Spleen (tissue), 11 donors: Measurements from ENCODE around the gene KCTD21. TPM values are rescaled to one million over a fixed set of nuclear protein-coding genes. Genes with fewer than 3 reads are reported as not detected.

Experiments used
- DNase-seq: peaks from one replicate; pipeline ENCODE4 v3.0.0-alpha.2; 2020
- H3K27ac ChIP-seq, 8 donors: fragments of 200-600 bp; sonication (generic) in 7 of 8; 1 replicate in 4 of 8; 2 replicates in 4 of 8; pipeline versions ENCODE4 v1.5.0 to v1.8.0; 2016 to 2021; ENCODE audit warnings: inconsistent platforms in 4 of 8, mild to moderate bottlenecking in 4 of 8, moderate library complexity in 1 of 8
- H3K27me3 ChIP-seq, 7 donors: fragments of 200-600 bp; sonication (generic) in 6 of 7; replicated peaks in 1 of 7; 1 replicate in 4 of 7; 2 replicates in 3 of 7; pipeline versions ENCODE4 v1.5.0 to v1.8.0; 2016 to 2021; ENCODE audit warnings: inconsistent platforms in 3 of 7, mild to moderate bottlenecking in 1 of 7
- H3K36me3 ChIP-seq, 6 donors: fragments of 200-600 bp; sonication (generic) in 5 of 6; 1 replicate in 4 of 6; 2 replicates in 2 of 6; pipeline versions ENCODE4 v1.5.0 to v1.8.0; 2016 to 2021; ENCODE audit warnings: inconsistent platforms in 2 of 6
- H3K4me1 ChIP-seq, 6 donors: fragments of 200-600 bp; sonication (generic) in 5 of 6; 1 replicate in 3 of 6; 2 replicates in 3 of 6; pipeline versions ENCODE4 v1.5.0 to v1.8.0; 2016 to 2021; ENCODE audit warnings: inconsistent platforms in 3 of 6
- H3K4me3 ChIP-seq, 8 donors: fragments of 200-600 bp; sonication (generic) in 7 of 8; 1 replicate in 4 of 8; 2 replicates in 4 of 8; pipeline versions ENCODE4 v1.5.0 to v1.8.0; 2016 to 2021; ENCODE audit warnings: inconsistent platforms in 4 of 8, mild to moderate bottlenecking in 4 of 8, moderate library complexity in 2 of 8
- H3K9me3 ChIP-seq, 8 donors: fragments of 200-600 bp; sonication (generic) in 7 of 8; 1 replicate in 4 of 8; 2 replicates in 4 of 8; pipeline versions ENCODE4 v1.5.0 to v1.8.0; 2016 to 2021; ENCODE audit warnings: inconsistent platforms in 4 of 8
- POLR2A ChIP-seq, 3 donors: fragments of 450-650 bp; IDR thresholded peaks; one replicate each; pipeline ENCODE4 v1.5.1; 2017; ENCODE audit warnings: antibody characterized with exemption in 3 of 3, mild to moderate bottlenecking in 1 of 3
- POLR2AphosphoS5 ChIP-seq, 3 donors: sonication (generic); formaldehyde crosslinking; IDR thresholded peaks; one replicate each; pipeline ENCODE4 v1.5.1; 2017; ENCODE audit warnings: antibody characterized with exemption in 3 of 3
- WGBS, 5 donors: extraction: QIAGEN DNeasy Blood & Tissue Kit in 3 of 5; methylation state at CpG; one replicate each; pipeline versions ENCODE4 v1.1.5 to v1.1.7; 2013 to 2018; 5-methylcytosine and 5-hydroxymethylcytosine counted together
- intact Hi-C: fragments of 100-400 bp; cut with DNase I; formaldehyde crosslinking; loops from one replicate; pipeline ENCODE4 v1.15.0; 2023; ENCODE audit warnings: low total_unique reads
- polyA plus RNA-seq, 3 donors: library from polyadenylated mRNA; stranded (reverse); fragments of 200-250 nt; gene quantifications; one replicate each; pipeline ENCODE4 v1.2.1, GENCODE V29; 2013
- total RNA-seq, 7 donors: library from RNA; depleted of rRNA in 3 of 7; stranded (reverse); fragments of >200 nt in 3 of 7; fragmentation: NEBNext Ultra II Directional in 4 of 7; extraction: Animal tissue kit (Norgen Biotek cat#: 25700) in 4 of 7; gene quantifications; one replicate each; pipeline versions ENCODE4 v1.1.0 to v1.2.1, GENCODE V29; 2016 to 2021
- TF ChIP-seq, protein P1 (sequence below), 11 experiments: fragments of 200-600 bp in 7 of 11; fragments of 450-650 bp in 4 of 11; sonication (generic) in 4 of 11; IDR thresholded peaks in 8 of 11; conservative IDR thresholded peaks in 3 of 11; 1 replicate in 7 of 11; 2 replicates in 4 of 11; pipeline versions ENCODE4 v1.4.0 to v1.8.0; 2016 to 2021; ENCODE audit warnings: antibody characterized with exemption in 11 of 11, inconsistent platforms in 4 of 11, mild to moderate bottlenecking in 1 of 11
- donor health status: healthy with polysubstance abuse.
- donor health status: DM: no; HTN: no; CAD: no; lungs with moderate emphysema.
- donor health status: DM: no; HTN: no; CAD: no.
- donor health status: Bipolar disorder and iron deficiency.
- donor health status: healthy.
- donor health status: DM: no; HTN: no; CAD: no.
- donor health status: DM: yes; HTN: yes; CAD: no.

Gene KCTD21
- total and polyA plus RNA-seq, 10 donors: 1.2 to 13.6 (median 6.4) TPM

DNA sequence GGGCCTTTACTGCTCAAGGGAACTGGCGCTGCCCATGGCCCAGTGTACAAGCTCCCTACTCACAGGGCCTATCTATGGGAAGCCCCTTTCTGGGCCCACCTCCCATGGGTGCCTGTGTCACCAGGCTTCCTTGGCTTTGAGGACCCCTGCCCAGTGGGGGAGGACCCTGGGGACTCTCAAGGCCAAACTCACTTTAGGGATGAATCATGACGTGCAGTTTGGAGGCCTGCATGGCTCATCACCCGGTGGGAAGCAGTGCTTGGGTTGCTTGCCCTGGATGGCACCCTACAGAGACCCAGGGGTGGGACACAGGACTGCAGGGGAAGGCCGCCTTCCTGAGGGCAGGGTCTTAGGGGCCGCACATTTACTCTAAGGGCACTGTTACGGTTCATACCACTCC, 16.5 kb downstream of the KCTD21 start:
- intact Hi-C loops: no loop called here
- no peak overlapping the region for H3K4me3 ChIP-seq
- no peak for DNase-seq
- H3K4me1 ChIP-seq: peaks cover 0 to 5% (median 0%) of the 10 kb centered on the region in 6 donors
- H3K27me3 ChIP-seq: no peaks in the 10 kb centered on the region
- H3K9me3 ChIP-seq: peaks cover 0 to 4% (median 0%) of the 10 kb centered on the region in 8 donors
- H3K36me3 ChIP-seq: peaks cover 0 to 50% (median 18%) of the 10 kb centered on the region in 6 donors
- 83 to 96% (median 94%) methylated on average over 4 to 6 of the region's 6 CpGs for WGBS, 5 donors
- H3K27ac ChIP-seq: no peak overlapping the region
- no peak for TF ChIP-seq POLR2A (IDR thresholded peaks at IDR 0.05)
- TF ChIP-seq POLR2AphosphoS5 (IDR thresholded peaks at IDR 0.05): no peak
- TF ChIP-seq, protein P1, sequence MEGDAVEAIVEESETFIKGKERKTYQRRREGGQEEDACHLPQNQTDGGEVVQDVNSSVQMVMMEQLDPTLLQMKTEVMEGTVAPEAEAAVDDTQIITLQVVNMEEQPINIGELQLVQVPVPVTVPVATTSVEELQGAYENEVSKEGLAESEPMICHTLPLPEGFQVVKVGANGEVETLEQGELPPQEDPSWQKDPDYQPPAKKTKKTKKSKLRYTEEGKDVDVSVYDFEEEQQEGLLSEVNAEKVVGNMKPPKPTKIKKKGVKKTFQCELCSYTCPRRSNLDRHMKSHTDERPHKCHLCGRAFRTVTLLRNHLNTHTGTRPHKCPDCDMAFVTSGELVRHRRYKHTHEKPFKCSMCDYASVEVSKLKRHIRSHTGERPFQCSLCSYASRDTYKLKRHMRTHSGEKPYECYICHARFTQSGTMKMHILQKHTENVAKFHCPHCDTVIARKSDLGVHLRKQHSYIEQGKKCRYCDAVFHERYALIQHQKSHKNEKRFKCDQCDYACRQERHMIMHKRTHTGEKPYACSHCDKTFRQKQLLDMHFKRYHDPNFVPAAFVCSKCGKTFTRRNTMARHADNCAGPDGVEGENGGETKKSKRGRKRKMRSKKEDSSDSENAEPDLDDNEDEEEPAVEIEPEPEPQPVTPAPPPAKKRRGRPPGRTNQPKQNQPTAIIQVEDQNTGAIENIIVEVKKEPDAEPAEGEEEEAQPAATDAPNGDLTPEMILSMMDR (IDR thresholded peaks at IDR 0.05 in 8 of 11, conservative IDR thresholded peaks at IDR 0.05 in 3 of 11): no peak

DNA sequence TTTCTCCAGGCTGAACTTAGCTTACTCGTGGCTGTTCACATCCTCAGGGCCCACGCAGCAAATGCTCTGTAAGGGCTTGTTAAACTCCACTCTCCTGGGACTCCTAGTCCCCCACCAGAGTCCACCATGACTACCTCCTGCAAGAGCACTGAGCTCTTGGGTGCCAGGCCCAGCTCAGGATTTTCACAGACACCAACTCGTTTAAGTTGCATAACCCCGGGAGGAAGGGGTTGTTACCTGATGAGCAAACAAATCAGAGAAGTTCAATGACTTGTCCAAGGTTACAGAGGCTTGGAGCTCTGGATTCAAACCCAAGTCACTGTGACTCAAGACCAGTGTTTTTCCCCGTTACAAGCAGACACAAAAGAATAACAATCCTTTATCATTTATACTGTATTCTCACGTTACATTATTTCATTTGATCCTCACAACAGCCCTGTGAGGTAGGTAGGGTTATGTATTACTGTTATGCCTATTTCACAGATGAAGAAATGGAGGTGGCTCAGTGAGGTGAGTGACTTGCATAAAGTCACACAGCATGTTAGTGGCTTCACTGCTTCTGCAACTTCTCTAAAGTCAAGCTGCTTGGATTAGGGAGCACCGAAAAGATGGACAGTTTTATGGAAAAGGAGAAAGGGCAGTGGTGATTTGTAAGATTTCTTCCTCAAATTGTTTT, 17.4 kb downstream of the KCTD21 start:
- TF ChIP-seq, protein P1 (IDR thresholded peaks at IDR 0.05 in 8 of 11, conservative IDR thresholded peaks at IDR 0.05 in 3 of 11): no peak
- TF ChIP-seq POLR2AphosphoS5 (IDR thresholded peaks at IDR 0.05) (no peak), POLR2A (IDR thresholded peaks at IDR 0.05) (no peak)
- intact Hi-C loops: no loop called here
- Histone ChIP-seq H3K27me3 (no peaks in the 10 kb centered on the region), H3K4me1 (peaks cover 0 to 5% (median 0%) of the 10 kb centered on the region in 6 donors), H3K4me3 (no peak overlapping the region), H3K36me3 (peaks cover 0 to 47% (median 18%) of the 10 kb centered on the region in 6 donors), H3K27ac (no peak overlapping the region), H3K9me3 (peaks cover 0 to 2% (median 0%) of the 10 kb centered on the region in 8 donors)
- WGBS, 5 donors: 80 to 93% (median 85%) methylated on average over 7 of the region's 7 CpGs
- no peak for DNase-seq

DNA sequence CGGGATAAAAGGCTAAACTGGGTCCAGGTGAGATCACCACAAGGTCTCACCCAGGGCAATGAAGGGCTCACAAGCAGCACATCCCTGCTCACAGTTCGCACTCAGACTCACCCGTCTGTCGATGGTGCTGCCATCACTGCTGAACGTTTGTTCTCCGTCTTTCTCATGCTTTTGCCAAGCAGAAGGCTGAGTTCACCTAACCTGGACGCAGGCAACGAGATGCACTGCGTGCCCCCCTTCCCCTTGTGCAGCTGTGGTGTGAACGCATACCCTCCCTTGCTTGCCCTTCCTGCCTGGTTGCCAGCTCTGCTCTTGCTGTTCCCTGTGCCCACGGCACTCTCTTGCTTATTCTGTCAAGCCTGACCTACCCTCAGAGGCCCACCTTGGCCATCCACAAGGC, 18.0 kb downstream of the KCTD21 start:
- peaks cover 0 to 47% (median 18%) of the 10 kb centered on the region in 6 donors for H3K36me3 ChIP-seq
- H3K27ac ChIP-seq: no peak overlapping the region
- peaks cover 0 to 5% (median 0%) of the 10 kb centered on the region in 6 donors for H3K4me1 ChIP-seq
- H3K4me3 ChIP-seq: no peak overlapping the region
- TF ChIP-seq POLR2A (IDR thresholded peaks at IDR 0.05): no peak
- TF ChIP-seq POLR2AphosphoS5 (IDR thresholded peaks at IDR 0.05): peak in 1 of 3 donors; percentile 11
- intact Hi-C loops: no loop called here
- DNase-seq: no peak
- no peaks in the 10 kb centered on the region for H3K9me3 ChIP-seq
- H3K27me3 ChIP-seq: no peaks in the 10 kb centered on the region
- WGBS, 5 donors: 88 to 98% (median 94%) methylated on average over 11 of the region's 11 CpGs

DNA sequence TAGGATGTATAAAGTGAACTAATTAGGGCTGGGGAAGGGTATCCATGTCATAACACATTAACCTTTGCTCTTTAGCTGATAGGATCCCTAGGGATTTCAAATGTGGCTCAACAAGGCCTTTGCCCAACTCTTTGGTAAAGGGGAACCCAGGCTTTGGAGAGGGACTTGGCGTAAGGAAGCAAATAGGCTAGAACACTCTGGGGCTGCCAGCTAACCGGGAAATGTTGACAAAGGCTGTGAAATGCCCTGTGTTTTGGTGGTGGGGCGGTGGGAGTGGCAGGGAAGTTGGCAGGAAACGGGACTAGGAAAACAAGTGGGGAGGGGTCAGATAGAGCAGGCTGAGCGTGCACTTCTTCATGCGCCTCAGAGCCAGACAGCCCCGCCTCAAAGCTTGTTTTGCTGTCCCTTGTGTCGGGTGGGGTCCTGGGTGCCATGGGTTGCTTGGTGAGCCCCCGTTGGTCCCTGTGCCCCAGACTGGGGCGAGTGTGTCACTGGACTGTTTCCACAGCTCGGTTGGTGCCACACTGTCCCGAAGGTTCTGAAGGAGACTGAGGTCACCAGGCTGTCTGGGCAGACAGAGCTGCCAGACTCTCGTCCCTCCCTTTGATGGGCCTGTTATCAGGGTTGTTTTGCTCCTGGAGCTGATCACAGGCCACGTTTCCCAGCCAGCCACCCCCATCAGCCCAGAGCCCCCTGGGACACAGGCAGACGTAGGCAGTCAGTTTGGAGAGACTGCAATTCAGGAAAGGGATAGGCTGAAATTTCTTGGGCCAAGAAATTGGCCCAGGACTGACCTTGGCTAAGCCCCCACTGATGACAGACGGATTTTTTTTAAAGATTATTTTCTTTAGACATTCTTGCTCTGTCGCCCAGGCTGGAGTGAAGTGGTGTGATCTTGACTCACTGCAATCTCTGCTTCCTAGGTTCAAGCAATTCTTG, 19.6 kb downstream of the KCTD21 start:
- Histone ChIP-seq H3K36me3 (peaks cover 0 to 38% (median 14%) of the 10 kb centered on the region in 6 donors), H3K27ac (peak overlapping the region in 3 of 8 donors; percentile 13 to 39 (median 22)), H3K27me3 (no peaks in the 10 kb centered on the region), H3K4me3 (no peak overlapping the region), H3K9me3 (no peaks in the 10 kb centered on the region), H3K4me1 (peaks cover 0 to 5% (median 0%) of the 10 kb centered on the region in 6 donors)
- TF ChIP-seq POLR2A (IDR thresholded peaks at IDR 0.05) (no peak), POLR2AphosphoS5 (IDR thresholded peaks at IDR 0.05) (no peak)
- TF ChIP-seq, protein P1 (IDR thresholded peaks at IDR 0.05 in 8 of 11, conservative IDR thresholded peaks at IDR 0.05 in 3 of 11): no peak
- intact Hi-C loops: no loop called here
- DNase-seq: no peak
- WGBS, 5 donors: 64 to 72% (median 67%) methylated on average over 17 of the region's 17 CpGs
